Measurements from ENCODE around the gene TNFAIP3.

The TNFAIP3 gene

DNA sequence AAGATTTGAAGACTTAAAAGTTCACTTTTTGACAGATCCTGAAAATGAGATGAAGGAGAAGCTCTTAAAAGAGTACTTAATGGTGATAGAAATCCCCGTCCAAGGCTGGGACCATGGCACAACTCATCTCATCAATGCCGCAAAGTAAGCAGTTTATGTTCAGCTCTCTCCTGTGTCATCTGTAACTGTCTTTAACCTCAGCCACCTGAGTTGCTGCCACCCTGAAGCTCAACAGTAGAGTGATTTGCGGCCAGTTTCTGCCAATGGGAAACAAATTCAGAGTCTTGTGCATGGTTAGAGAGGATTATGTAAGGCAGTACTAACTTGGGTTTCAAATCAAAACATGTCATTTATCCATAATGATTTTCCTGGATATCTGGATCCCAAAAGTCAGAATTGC lies 10.1 kb downstream of the TNFAIP3 start:
- no peak for TF ChIP-seq CTCF (IDR thresholded peaks at IDR 0.05; ENCODE audit: low read depth, low read length)
- TF ChIP-seq MAX (IDR thresholded peaks at IDR 0.05; ENCODE audit: low read depth, low read length): no peak
- no peak for TF ChIP-seq MYC (IDR thresholded peaks at IDR 0.05; ENCODE audit: low read depth, low read length)
- no peak for TF ChIP-seq POLR2A (IDR thresholded peaks at IDR 0.05; ENCODE audit: extremely low read depth, insufficient read length)
- no peak for DNase-seq (ENCODE audit: low read depth)
- H3K4me3 ChIP-seq (ENCODE audit: low read depth, low read length): no peak overlapping the region

GRCh38 chr6:137877606-137878005 lies 10.5 kb downstream of the TNFAIP3 start:
- no peak overlapping the region for H3K4me3 ChIP-seq (ENCODE audit: low read depth, low read length)
- no peak for DNase-seq (ENCODE audit: low read depth)
- no peak for TF ChIP-seq MYC (IDR thresholded peaks at IDR 0.05; ENCODE audit: low read depth, low read length)

- DNase-seq (ENCODE audit: low read depth): no peak
- no peak overlapping the region for H3K4me3 ChIP-seq (ENCODE audit: low read depth, low read length)
- TF ChIP-seq MAX (IDR thresholded peaks at IDR 0.05; ENCODE audit: low read depth, low read length) (no peak), POLR2A (IDR thresholded peaks at IDR 0.05; ENCODE audit: extremely low read depth, insufficient read length) (no peak), CTCF (IDR thresholded peaks at IDR 0.05; ENCODE audit: low read depth, low read length) (no peak)
Measured at GRCh38 chr6:137878029-137878428, 11.0 kb downstream of the TNFAIP3 start.

GRCh38 chr6:137878486-137879285 lies 11.6 kb downstream of the TNFAIP3 start:
- no peak overlapping the region for H3K4me3 ChIP-seq (ENCODE audit: low read depth, low read length)
- DNase-seq (ENCODE audit: low read depth): no peak
- TF ChIP-seq CTCF (IDR thresholded peaks at IDR 0.05; ENCODE audit: low read depth, low read length): no peak
- no peak for TF ChIP-seq MYC (IDR thresholded peaks at IDR 0.05; ENCODE audit: low read depth, low read length)
- no peak for TF ChIP-seq MAX (IDR thresholded peaks at IDR 0.05; ENCODE audit: low read depth, low read length)
- TF ChIP-seq POLR2A (IDR thresholded peaks at IDR 0.05; ENCODE audit: extremely low read depth, insufficient read length): no peak

- no peak overlapping the region for H3K4me3 ChIP-seq (ENCODE audit: low read depth, low read length)
- no peak for DNase-seq (ENCODE audit: low read depth)
- no peak for TF ChIP-seq MYC (IDR thresholded peaks at IDR 0.05; ENCODE audit: low read depth, low read length)
- no peak for TF ChIP-seq CTCF (IDR thresholded peaks at IDR 0.05; ENCODE audit: low read depth, low read length)
- no peak for TF ChIP-seq POLR2A (IDR thresholded peaks at IDR 0.05; ENCODE audit: extremely low read depth, insufficient read length)
- TF ChIP-seq MAX (IDR thresholded peaks at IDR 0.05; ENCODE audit: low read depth, low read length): no peak
Measured at GRCh38 chr6:137879299-137879698, 12.2 kb downstream of the TNFAIP3 start.

DNA sequence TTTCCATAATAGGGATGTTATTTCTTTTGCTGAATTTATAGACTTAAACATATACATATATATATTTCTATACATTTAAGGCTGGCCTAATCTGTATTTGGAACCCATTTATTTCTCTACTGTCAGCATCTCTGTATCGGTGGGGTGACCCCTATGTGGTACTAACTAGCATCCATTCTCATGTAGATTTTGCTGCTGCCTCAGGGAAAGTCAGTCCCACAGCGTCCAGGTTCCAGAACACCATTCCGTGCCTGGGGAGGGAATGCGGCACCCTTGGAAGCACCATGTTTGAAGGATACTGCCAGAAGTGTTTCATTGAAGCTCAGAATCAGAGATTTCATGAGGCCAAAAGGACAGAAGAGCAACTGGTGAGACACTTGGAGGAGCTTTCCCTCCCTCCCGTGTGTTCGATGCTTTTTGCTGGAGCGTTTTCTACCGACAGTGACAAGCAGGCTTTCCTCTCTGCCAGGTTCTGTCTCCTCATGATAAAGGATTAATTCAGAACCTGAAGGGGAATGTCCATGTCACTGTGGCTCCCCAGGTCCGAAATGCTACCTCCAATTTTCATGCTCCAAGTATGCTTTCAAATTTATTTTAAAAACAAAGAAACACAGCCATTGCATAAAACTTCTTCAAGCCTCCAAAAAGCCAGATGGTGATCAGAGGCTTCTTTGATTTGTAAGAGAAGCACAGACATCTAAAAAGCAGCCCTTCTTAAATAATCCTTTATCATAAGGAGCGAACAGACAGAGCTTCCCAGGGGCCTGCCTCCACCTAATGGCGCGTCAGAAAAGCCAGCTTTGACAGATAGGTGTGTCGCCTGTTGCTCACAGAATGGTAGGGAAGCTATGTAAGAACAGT lies 13.1 kb downstream of the TNFAIP3 start:
- no peak overlapping the region for H3K4me3 ChIP-seq (ENCODE audit: low read depth, low read length)
- TF ChIP-seq CTCF (IDR thresholded peaks at IDR 0.05; ENCODE audit: low read depth, low read length) (no peak), MYC (IDR thresholded peaks at IDR 0.05; ENCODE audit: low read depth, low read length) (no peak), MAX (IDR thresholded peaks at IDR 0.05; ENCODE audit: low read depth, low read length) (no peak), POLR2A (IDR thresholded peaks at IDR 0.05; ENCODE audit: extremely low read depth, insufficient read length) (no peak)
- no peak for DNase-seq (ENCODE audit: low read depth)

All from NB4 (cell line).